Esophagus squamous epithelium (tissue), 4 donors: ENCODE data around the gene POLK.

ENCODE experiments used
- POLR2A ChIP-seq, 4 donors: fragments of 450-650 bp; IDR thresholded peaks; one replicate each; pipeline ENCODE4 v1.6.1; 2017; ENCODE audit warnings: antibody characterized with exemption in 4 of 4, mild to moderate bottlenecking in 4 of 4, moderate library complexity in 3 of 4
- TF ChIP-seq, protein P1 (sequence below), 6 experiments: fragments of 450-650 bp in 4 of 6; fragments of 200-600 bp in 2 of 6; sonication (generic) in 2 of 6; IDR thresholded peaks; one replicate each; pipeline ENCODE4 v1.5.1; 2016 to 2019; ENCODE audit warnings: antibody characterized with exemption in 6 of 6, mild to moderate bottlenecking in 4 of 6, moderate library complexity in 4 of 6

GRCh38 chr5:75601567-75601966 is 89.9 kb downstream of the POLK start:
- no peak for TF ChIP-seq POLR2A (IDR thresholded peaks at IDR 0.05)
- TF ChIP-seq, protein P1, sequence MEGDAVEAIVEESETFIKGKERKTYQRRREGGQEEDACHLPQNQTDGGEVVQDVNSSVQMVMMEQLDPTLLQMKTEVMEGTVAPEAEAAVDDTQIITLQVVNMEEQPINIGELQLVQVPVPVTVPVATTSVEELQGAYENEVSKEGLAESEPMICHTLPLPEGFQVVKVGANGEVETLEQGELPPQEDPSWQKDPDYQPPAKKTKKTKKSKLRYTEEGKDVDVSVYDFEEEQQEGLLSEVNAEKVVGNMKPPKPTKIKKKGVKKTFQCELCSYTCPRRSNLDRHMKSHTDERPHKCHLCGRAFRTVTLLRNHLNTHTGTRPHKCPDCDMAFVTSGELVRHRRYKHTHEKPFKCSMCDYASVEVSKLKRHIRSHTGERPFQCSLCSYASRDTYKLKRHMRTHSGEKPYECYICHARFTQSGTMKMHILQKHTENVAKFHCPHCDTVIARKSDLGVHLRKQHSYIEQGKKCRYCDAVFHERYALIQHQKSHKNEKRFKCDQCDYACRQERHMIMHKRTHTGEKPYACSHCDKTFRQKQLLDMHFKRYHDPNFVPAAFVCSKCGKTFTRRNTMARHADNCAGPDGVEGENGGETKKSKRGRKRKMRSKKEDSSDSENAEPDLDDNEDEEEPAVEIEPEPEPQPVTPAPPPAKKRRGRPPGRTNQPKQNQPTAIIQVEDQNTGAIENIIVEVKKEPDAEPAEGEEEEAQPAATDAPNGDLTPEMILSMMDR (IDR thresholded peaks at IDR 0.05): no peak
